Neutrophil (primary cell): ENCODE data around the gene APRT.

Experiments
- H3K27ac ChIP-seq: fragments of 200-600 bp; sonication (generic); 2 replicates; pipeline ENCODE4 v1.5.1; 2016; ENCODE audit warnings: mild to moderate bottlenecking, moderate library complexity
- H3K27me3 ChIP-seq: fragments of 200-600 bp; sonication (generic); 2 replicates; pipeline ENCODE4 v1.6.0; 2016; ENCODE audit warnings: mild to moderate bottlenecking
- H3K36me3 ChIP-seq: fragments of 200-600 bp; sonication (generic); 2 replicates; pipeline ENCODE4 v1.5.1; 2017
- H3K4me1 ChIP-seq, 2 experiments: fragments of 200-600 bp in 1 of 2; sonication (generic) in 1 of 2; 1 replicate in 1 of 2; 2 replicates in 1 of 2; pipeline versions ENCODE4 v1.5.1 to v1.6.1; 2013 to 2016; ENCODE audit warnings: low read depth in 1 of 2, low read length in 1 of 2, mild to moderate bottlenecking in 1 of 2, moderate library complexity in 1 of 2; ENCODE audit not compliant: control insufficient read depth in 1 of 2, insufficient read depth in 1 of 2
- H3K4me3 ChIP-seq, 2 experiments: fragments of 200-600 bp in 1 of 2; sonication (generic) in 1 of 2; 1 replicate in 1 of 2; 2 replicates in 1 of 2; pipeline ENCODE4 v1.5.1; 2013 to 2016; ENCODE audit warnings: low read depth in 1 of 2, low read length in 1 of 2, mild to moderate bottlenecking in 1 of 2, moderate library complexity in 1 of 2
- H3K9me3 ChIP-seq: fragments of 200-600 bp; sonication (generic); 2 replicates; pipeline ENCODE4 v1.5.1; 2016
- CTCF ChIP-seq: fragments of 200-600 bp; sonication (generic); IDR thresholded peaks from 2 replicates; pipeline ENCODE4 v1.5.1; 2016; ENCODE audit warnings: antibody characterized with exemption

APRT gene

DNA sequence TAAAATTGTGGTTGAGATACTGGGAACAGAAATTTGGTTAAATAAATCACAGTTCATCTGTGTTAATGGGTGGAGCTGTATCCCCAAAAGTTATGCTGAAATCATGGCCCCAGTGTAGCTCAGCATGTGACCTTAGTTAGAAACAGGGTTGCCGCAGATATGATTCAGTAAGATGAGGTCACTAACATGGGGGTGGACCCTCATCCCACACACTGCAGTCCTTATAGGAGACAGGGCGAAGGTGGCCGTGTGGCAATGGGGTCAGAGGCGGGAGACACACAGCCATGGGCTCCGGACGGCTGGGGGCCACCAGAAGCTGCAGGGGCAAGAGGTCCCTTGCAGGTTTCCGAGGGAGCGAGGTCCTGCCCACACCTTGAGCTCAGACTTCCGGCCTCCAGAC is 34.4 kb upstream of the APRT start:
- H3K9me3 ChIP-seq = no peaks in the 10 kb centered on the region
- no peaks in the 10 kb centered on the region for H3K27me3 ChIP-seq
- H3K27ac ChIP-seq = no peak overlapping the region

DNA sequence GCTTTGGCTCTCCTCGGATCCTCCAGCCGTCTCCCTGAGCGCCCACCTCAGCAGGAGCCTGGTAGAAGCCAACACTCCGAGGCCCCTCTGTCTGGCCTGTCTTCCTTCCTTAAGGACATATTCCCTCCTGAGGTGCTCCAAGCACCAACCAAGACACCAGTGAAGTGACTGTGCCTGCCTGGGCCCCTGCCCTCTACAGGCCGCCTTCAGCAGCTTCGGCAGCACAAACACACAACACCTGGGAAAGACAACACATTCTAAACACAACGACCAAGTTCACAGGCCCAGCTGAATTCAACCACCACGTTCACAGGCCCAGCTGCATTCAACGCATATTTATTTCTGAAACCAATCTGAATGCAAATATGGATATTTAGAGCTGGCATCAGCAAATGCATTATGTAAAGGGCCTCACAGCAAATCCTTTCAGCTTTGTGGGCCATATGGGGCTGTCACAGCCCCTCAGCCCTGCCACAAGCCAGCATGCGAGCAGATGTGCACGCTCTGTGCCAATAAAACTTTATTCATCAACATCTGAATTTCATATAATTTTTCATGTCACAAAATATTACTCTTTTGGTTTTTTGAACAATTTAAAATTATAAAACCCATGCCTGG is 32.8 kb upstream of the APRT start:
- Histone ChIP-seq H3K9me3 (no peaks in the 10 kb centered on the region), H3K4me3 (no peak overlapping the region), H3K27ac (peak overlapping the region; percentile 18), H3K4me1 (peaks cover 26 to 30% of the 10 kb centered on the region in 2 experiments), H3K27me3 (no peaks in the 10 kb centered on the region), H3K36me3 (peaks cover 80% of the 10 kb centered on the region)
- TF ChIP-seq CTCF = no peak

More for the DNA sequence above, 34.4 kb upstream of the APRT start:
- H3K4me3 ChIP-seq = no peak overlapping the region
- peaks cover 83% of the 10 kb centered on the region for H3K36me3 ChIP-seq
- H3K4me1 ChIP-seq = peaks cover 11 to 15% of the 10 kb centered on the region in 2 experiments
- TF ChIP-seq CTCF = no peak

GRCh38 chr16:88843256-88843655 is 31.5 kb upstream of the APRT start:
- Histone ChIP-seq H3K27me3 (no peaks in the 10 kb centered on the region), H3K27ac (no peak overlapping the region), H3K4me1 (peaks cover 39 to 43% of the 10 kb centered on the region in 2 experiments), H3K9me3 (no peaks in the 10 kb centered on the region), H3K4me3 (no peak overlapping the region), H3K36me3 (peaks cover 87% of the 10 kb centered on the region)
- TF ChIP-seq CTCF = no peak

DNA sequence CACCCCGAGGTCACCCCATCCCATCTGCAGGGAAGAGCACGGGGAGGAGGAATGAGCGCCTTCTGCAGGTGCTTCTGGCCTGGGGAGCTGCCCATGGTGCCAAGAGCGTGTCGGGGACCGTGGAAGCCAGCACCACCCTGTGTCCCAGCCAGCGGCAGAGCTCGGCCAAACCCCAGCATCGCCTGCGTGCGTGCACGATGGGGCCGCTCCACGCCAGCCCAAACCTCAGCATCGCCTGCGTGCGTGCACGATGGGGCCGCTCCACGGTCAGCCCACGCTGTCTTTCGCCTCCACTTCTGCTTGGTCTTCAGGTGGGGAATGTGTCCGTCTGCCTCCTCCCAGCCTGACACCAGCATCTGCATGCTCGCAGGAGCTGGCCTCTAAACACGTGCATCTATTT is 31.1 kb upstream of the APRT start:
- no peak overlapping the region for H3K4me3 ChIP-seq
- no peak for TF ChIP-seq CTCF
- H3K27me3 ChIP-seq = no peaks in the 10 kb centered on the region
- peaks cover 40 to 46% of the 10 kb centered on the region in 2 experiments for H3K4me1 ChIP-seq
- peaks cover 87% of the 10 kb centered on the region for H3K36me3 ChIP-seq
- no peak overlapping the region for H3K27ac ChIP-seq
- no peaks in the 10 kb centered on the region for H3K9me3 ChIP-seq

DNA sequence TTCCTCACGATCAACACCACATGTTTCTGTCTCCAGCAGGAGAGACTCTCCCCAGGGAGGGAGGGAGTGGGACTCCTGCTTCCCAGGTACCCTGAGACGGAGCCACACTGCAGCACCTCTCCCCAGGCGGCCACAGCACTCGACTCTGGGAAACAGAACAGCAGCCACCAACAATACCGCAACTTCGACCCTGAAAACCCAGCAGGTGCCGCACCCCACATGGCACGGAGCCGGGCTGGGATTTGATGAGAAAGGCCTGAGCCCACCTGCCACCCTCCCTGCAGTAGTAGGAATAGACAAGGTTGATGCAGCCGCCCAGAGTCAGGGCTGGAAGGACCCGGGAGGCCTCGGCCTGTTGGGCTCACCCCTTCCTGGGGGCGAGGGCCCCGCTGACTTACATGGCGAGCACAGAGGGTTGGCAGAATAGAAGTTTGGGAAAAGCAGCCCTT is 30.6 kb upstream of the APRT start:
- Histone ChIP-seq H3K27me3 (no peaks in the 10 kb centered on the region), H3K27ac (peak overlapping the region; percentile 86), H3K36me3 (peaks cover 87% of the 10 kb centered on the region), H3K4me1 (peaks cover 40 to 46% of the 10 kb centered on the region in 2 experiments), H3K4me3 (no peak overlapping the region), H3K9me3 (no peaks in the 10 kb centered on the region)
- no peak for TF ChIP-seq CTCF
